Middle frontal gyrus (tissue), 1 donor: ENCODE results near the gene REM2.
"Not testable (repeated sequence)": the region's sequence is repeated elsewhere in the genome, so short reads cannot be mapped to it uniquely, and the experiment has no call there.

Experiments
- DNase-seq: peaks from one replicate; pipeline ENCODE4 v3.0.0-alpha.2; 2015; ENCODE audit warnings: low spot score; ENCODE audit errors: extremely low spot score

The REM2 gene

DNA sequence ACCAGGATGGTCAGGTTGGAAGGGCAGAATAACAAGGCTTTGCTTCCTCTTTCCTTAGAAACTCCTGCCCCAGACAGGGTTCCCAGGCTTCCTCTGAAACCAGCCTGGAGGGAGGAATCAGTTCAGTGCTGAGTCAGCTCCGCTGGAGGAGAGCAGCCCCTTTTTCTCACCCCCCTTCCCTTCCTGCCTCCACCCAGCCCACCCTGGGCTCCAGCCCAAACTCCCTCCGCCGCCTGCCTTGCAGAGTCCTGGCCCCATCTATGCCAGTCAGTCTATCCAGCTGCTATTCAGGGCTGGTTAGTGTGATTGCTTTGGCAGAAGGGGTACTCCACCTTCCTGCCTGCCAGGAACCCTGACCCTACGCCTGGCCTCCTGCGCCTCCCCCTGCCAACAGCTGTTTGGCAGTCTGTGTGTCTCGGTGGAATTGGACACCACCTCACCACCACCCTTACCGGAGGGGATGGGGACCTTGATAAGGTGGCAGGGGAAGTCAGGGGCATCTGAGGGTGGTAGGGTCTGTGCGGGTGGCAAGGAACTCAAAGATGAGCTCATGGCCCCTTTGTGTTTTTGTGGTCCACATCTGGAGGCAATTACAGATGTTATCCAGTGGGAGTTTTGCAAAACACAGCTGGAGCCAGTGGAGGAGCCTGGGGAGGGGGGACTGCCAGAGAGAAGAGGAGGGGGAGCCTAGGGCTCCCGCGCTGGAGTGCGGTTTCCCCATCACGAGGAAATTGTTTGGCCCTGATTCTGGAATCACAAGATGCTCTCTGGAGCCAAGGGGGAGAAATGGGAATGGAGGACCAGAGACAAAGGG lies 34.5 kb upstream of the REM2 start:
- DNase-seq: no peak

GRCh38 chr14:22849212-22849819 lies 33.7 kb upstream of the REM2 start:
- no peak for DNase-seq

GRCh38 chr14:22850944-22851764 lies 31.9 kb upstream of the REM2 start:
- DNase-seq: no peak

DNA sequence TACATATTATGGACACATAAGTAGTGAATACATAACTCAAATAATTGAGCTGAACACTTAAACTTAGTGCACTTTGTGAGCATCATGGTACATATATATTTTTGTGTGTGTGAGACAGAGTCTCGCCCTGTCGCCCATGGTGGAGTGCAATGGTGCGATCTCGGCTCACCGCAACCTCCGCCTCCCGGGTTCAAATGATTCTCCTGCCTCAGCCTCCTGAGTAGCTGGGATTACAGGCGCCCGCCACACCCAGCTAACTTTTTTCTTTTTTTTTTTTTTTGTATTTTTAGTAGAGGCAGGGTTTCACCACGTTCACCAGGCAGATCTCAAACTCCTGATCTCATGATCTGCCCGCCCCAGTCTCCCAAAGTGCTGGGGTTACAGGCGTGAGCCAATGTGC lies 30.8 kb upstream of the REM2 start:
- not testable (repeated sequence) for DNase-seq

DNA sequence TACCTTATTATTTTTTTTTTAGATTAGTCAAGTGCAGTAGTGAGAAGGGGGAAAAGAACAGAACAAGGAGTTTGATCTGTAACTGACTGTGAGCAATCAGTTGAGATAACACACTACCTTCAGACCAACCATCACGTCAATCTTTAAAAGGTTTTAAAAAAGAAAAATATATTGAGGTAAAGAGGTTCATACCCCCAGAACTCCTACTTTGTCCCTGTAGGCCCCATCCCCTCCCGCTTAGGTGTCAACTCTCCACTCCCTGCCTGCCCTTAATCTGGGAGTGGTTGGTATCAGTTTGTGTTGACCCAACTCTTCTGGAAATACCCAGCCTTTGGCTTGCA lies 30.5 kb upstream of the REM2 start:
- DNase-seq: no peak

- DNase-seq: peak; percentile 54
Observed at GRCh38 chr14:22852940-22853767, 29.9 kb upstream of the REM2 start.

DNA sequence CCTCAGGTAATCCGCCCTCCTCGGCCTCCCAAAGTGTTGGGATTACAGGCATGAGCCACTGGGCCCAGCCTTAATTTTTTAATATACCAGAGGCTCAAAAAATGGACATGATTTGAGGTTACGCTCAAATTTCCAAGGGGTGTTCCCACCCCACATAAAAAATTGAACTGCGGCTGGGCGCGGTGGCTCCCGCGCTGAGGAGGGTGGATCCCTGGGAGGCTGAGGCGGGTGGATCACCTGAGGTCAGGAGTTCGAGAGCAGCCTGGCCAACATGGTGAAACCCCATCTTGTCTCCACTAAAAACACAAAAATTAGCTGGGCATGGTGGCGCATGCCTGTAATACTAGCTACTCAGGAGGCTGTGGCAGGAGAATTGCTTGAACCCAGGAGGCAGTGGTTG lies 28.7 kb upstream of the REM2 start:
- not testable (repeated sequence) for DNase-seq

- DNase-seq: no peak
Observed at GRCh38 chr14:22854963-22855724, 27.9 kb upstream of the REM2 start.

- DNase-seq: no peak
Observed at GRCh38 chr14:22856428-22856827, 26.6 kb upstream of the REM2 start.

DNA sequence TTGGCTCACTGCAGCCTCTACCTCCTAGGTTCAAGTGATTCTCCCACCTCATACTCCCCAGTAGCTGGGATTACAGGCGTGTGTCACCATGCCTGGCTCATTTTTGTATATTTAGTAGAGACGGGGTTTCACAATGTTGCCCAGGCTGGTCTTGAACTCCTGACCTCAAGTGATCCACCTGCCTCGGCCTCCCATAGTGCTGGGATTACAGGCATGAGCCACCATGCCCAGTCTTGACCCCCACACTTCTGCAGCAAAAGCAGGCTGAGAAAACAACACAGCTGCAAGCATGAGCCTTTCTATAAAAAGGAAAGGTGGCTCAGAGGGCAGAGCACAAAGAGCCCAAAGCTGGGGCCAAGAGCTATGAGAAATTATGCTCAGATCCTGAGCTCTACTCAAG lies 22.6 kb upstream of the REM2 start:
- not testable (repeated sequence) for DNase-seq

DNA sequence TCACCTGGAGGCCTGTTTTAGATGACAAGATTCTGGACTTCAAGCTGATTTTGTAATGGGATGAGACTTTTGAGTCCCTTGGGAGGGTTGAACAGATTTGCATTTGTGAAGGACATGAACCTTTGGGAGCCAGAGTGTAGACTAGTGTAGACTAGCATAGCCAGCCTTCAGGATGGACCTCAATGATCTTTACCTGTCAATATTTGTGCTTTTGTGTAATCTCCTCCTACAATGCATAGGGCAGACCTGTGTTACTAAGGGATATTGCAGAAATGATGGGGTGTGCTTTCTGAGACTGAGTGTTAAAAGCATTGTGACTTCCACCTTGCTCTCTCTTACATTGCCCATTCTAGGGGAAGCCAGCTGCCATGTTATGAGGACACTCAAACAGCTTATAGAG lies 21.4 kb upstream of the REM2 start:
- no peak for DNase-seq

GRCh38 chr14:22864979-22865378 lies 18.0 kb upstream of the REM2 start:
- no peak for DNase-seq

GRCh38 chr14:22865424-22866405 lies 17.3 kb upstream of the REM2 start:
- no peak for DNase-seq

- DNase-seq: no peak
Observed at GRCh38 chr14:22866874-22867273, 16.1 kb upstream of the REM2 start.

GRCh38 chr14:22870811-22871223 lies 12.2 kb upstream of the REM2 start:
- no peak for DNase-seq

DNA sequence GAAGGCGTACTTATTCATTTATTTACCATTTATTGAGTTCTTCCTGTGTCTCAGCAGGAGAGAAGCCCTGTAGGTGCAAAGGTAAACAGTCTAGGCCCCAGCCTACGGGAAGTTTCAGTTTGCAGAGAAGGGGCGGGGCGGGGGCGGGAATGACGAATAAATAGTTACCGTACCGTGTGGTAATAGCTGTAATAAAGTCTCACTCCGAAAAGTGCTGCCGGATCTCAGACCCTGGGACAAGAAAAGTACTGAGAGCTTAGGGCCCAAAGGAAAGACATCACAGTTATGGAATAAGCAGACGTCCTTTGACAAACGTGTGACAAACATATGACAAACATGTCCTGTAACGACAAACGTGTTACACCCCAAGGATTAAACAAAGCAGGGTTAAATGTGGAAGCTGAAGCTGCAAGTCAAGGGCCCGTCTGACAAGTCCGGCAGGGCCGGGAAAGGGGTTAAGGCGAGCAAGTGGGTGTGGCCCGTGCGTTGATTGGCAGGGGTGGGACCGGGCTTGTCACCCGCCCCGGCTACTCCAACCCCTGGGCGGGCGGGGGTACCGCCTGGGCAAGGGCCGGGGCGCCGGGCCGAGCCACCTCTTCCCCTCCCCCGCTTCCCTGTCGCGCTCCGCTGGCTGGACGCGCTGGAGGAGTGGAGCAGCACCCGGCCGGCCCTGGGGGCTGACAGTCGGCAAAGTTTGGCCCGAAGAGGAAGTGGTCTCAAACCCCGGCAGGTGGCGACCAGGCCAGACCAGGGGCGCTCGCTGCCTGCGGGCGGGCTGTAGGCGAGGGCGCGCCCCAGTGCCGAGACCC lies 11.6 kb upstream of the REM2 start, which contains the start of gene LRP10:
LRP10 (plus strand) TSS at position 517 of the 809 bp plus-strand sequence. CDS start 564 bp downstream, outside the sequence.
- DNase-seq: peak; percentile 58

DNA sequence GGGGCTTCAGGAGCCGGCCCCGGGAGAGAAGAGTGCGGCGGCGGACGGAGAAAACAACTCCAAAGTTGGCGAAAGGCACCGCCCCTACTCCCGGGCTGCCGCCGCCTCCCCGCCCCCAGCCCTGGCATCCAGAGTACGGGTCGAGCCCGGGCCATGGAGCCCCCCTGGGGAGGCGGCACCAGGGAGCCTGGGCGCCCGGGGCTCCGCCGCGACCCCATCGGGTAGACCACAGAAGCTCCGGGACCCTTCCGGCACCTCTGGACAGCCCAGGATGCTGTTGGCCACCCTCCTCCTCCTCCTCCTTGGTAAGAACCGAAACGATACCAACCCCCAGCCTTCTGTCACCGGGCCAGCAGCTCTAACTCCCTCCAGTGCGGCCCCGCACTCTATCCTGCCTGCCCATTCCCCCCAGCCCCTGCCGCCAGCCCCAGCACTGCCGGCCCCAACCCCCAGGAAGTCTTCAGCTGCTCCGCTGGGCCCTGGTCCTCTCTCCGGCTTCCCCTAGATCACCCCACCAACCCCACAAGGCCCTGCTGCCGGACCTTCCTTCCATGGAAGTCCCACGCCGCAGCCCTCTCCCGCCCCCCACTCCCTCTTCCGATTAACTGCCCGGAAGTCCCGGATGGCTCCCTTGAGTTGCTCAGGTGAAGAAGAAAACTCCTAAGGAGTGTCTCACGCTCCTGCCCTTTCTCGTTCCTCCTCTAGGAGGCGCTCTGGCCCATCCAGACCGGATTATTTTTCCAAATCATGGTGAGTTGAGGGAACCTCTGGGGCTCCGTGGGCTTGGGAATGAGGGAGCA lies 10.8 kb upstream of the REM2 start:
- DNase-seq: no peak
